Thyroid gland (tissue), 4 donors: ENCODE results near the gene AP3B2.

Experiments used
- CTCF ChIP-seq, 6 experiments: fragments of 200-600 bp in 3 of 6; fragments of 450-650 bp in 3 of 6; sonication (generic) in 3 of 6; IDR thresholded peaks; one replicate each; pipeline ENCODE4 v1.5.1; 2016 to 2019; ENCODE audit warnings: antibody characterized with exemption in 6 of 6, mild to moderate bottlenecking in 2 of 6, inconsistent platforms in 1 of 6, moderate library complexity in 1 of 6
- POLR2A ChIP-seq, 2 donors: fragments of 450-650 bp; IDR thresholded peaks; one replicate each; pipeline ENCODE4 v1.6.1; 2017; ENCODE audit warnings: antibody characterized with exemption in 2 of 2, mild to moderate bottlenecking in 2 of 2, moderate library complexity in 1 of 2

DNA sequence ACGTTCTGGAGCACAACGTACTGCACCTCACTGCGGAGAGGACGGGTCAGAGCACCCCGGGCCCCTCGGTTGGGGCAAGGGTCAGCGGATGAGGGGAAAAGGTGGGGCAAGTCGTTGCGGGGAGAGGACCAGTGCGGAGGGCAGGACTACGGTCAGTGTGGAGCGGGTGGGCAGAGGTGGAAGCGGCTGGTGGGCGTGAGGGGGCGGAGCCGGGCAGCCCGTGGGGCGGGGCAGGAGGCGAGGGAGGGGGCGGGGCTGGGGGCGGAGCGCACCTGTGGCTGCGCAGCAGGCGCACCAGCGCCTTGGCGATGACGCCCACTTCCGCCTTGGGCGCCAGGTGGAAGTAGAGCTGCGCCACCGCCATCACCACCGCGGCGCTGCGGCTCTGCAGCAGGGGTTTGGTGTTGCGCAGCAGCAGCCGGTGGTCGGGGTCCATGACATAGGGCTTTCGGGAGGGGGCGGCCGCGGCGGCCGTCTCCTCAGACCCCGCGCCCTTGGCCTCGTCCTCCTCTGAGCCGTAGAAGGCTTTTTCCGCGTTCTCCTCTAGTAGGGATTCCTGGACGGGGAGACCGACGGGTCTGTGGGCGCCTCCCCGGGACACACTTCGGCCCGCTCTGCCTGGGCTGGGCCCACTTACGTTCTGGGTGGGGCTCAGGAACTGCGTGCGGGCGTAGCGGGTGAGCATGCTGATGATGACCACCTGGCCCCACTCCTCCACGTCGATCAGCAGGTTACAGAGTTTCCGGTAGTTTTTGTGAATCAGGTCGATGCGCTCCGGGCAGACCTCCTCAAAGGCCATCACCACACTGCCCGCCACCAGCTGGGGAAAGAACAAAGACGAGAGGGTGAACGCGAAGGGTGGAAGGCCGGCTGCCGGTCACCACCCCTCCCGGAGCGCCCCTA, 29.2 kb downstream of the AP3B2 start:
- peak in 2 of 6 experiments; percentile 26 to 28 for TF ChIP-seq CTCF (IDR thresholded peaks at IDR 0.05)
- peak in 1 of 2 donors; percentile 92 for TF ChIP-seq POLR2A (IDR thresholded peaks at IDR 0.05)
